ENCODE results near the gene CDKAL1.

DNA sequence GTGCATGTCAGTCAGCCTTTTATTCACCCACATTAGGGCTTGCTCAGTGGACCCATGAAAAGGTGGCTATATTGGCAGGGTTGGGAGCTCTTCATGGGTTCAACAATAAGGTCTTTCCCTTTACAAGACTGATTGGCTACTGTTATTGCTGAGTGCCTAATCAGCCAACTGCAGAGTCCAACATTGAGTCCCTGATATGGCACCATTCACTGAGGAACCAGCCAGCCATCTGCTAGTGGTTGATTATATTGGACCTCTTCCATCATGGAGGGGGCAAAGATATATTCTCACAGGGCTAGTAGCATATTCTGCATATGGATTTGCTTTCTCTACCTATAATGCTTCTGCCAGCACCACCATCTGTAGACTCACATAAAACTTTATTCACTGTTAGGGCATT lies 69.9 kb downstream of the CDKAL1 start:
- TF ChIP-seq CTCF (IDR thresholded peaks at IDR 0.05) (no peak), USF2 (CRISPR knock-in tag; IDR thresholded peaks at IDR 0.05) (no peak), SP1 (CRISPR knock-in tag; conservative IDR thresholded peaks at IDR 0.05) (no peak), NFYB (CRISPR knock-in tag; conservative IDR thresholded peaks at IDR 0.05; ENCODE audit: low read depth) (no peak), TEAD1 (CRISPR knock-in tag; IDR thresholded peaks at IDR 0.05) (no peak), CREB1 (CRISPR knock-in tag; IDR thresholded peaks at IDR 0.05) (no peak), NFATC4 (CRISPR knock-in tag; IDR thresholded peaks at IDR 0.05) (no peak), ZNF423 (CRISPR knock-in tag; IDR thresholded peaks at IDR 0.05) (no peak)
- TF ChIP-seq, protein P1, sequence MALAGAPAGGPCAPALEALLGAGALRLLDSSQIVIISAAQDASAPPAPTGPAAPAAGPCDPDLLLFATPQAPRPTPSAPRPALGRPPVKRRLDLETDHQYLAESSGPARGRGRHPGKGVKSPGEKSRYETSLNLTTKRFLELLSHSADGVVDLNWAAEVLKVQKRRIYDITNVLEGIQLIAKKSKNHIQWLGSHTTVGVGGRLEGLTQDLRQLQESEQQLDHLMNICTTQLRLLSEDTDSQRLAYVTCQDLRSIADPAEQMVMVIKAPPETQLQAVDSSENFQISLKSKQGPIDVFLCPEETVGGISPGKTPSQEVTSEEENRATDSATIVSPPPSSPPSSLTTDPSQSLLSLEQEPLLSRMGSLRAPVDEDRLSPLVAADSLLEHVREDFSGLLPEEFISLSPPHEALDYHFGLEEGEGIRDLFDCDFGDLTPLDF (CRISPR knock-in tag; IDR thresholded peaks at IDR 0.05) = no peak
- TF ChIP-seq, protein P2, sequence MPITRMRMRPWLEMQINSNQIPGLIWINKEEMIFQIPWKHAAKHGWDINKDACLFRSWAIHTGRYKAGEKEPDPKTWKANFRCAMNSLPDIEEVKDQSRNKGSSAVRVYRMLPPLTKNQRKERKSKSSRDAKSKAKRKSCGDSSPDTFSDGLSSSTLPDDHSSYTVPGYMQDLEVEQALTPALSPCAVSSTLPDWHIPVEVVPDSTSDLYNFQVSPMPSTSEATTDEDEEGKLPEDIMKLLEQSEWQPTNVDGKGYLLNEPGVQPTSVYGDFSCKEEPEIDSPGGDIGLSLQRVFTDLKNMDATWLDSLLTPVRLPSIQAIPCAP (CRISPR knock-in tag; IDR thresholded peaks at IDR 0.05) = no peak
- TF ChIP-seq, protein P3, sequence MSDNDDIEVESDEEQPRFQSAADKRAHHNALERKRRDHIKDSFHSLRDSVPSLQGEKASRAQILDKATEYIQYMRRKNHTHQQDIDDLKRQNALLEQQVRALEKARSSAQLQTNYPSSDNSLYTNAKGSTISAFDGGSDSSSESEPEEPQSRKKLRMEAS (CRISPR knock-in tag; IDR thresholded peaks at IDR 0.05) = no peak
- TF ChIP-seq, protein P4, sequence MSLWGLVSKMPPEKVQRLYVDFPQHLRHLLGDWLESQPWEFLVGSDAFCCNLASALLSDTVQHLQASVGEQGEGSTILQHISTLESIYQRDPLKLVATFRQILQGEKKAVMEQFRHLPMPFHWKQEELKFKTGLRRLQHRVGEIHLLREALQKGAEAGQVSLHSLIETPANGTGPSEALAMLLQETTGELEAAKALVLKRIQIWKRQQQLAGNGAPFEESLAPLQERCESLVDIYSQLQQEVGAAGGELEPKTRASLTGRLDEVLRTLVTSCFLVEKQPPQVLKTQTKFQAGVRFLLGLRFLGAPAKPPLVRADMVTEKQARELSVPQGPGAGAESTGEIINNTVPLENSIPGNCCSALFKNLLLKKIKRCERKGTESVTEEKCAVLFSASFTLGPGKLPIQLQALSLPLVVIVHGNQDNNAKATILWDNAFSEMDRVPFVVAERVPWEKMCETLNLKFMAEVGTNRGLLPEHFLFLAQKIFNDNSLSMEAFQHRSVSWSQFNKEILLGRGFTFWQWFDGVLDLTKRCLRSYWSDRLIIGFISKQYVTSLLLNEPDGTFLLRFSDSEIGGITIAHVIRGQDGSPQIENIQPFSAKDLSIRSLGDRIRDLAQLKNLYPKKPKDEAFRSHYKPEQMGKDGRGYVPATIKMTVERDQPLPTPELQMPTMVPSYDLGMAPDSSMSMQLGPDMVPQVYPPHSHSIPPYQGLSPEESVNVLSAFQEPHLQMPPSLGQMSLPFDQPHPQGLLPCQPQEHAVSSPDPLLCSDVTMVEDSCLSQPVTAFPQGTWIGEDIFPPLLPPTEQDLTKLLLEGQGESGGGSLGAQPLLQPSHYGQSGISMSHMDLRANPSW (CRISPR knock-in tag; conservative IDR thresholded peaks at IDR 0.05; ENCODE audit: low read depth) = no peak
- TF ChIP-seq, protein P5, sequence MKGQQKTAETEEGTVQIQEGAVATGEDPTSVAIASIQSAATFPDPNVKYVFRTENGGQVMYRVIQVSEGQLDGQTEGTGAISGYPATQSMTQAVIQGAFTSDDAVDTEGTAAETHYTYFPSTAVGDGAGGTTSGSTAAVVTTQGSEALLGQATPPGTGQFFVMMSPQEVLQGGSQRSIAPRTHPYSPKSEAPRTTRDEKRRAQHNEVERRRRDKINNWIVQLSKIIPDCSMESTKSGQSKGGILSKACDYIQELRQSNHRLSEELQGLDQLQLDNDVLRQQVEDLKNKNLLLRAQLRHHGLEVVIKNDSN (CRISPR knock-in tag; IDR thresholded peaks at IDR 0.05) = no peak
- TF ChIP-seq, protein P6, sequence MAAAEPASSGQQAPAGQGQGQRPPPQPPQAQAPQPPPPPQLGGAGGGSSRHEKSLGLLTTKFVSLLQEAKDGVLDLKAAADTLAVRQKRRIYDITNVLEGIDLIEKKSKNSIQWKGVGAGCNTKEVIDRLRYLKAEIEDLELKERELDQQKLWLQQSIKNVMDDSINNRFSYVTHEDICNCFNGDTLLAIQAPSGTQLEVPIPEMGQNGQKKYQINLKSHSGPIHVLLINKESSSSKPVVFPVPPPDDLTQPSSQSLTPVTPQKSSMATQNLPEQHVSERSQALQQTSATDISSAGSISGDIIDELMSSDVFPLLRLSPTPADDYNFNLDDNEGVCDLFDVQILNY (CRISPR knock-in tag; IDR thresholded peaks at IDR 0.05) = no peak
